ENCODE results near the gene EDAR. TPM values are rescaled to one million over a fixed set of nuclear protein-coding genes. Genes with fewer than 3 reads are reported as not detected.

EDAR gene
- total RNA-seq, 2 donors from 2014 or later, result not detected

- DNase-seq (ENCODE audit: low spot score) (no peak), ATAC-seq (ENCODE audit: insufficient number of reproducible peaks, low FRiP score, low read depth) (no peak)
- no peak for TF ChIP-seq CTCF (IDR thresholded peaks at IDR 0.05)
- H3K9me3 ChIP-seq, result no peaks in the 10 kb centered on the region
- no peaks in the 10 kb centered on the region for H3K27me3 ChIP-seq (replicated peaks; ENCODE audit: insufficient read depth)
- H3K27ac ChIP-seq, result no peak overlapping the region
- H3K4me3 ChIP-seq, result no peak overlapping the region
- no peaks in the 10 kb centered on the region for H3K4me1 ChIP-seq (ENCODE audit: control insufficient read depth in 1 of 2, low read depth in 2 of 2)
- H3K36me3 ChIP-seq, result no peaks in the 10 kb centered on the region
Observed at GRCh38 chr2:108918156-108918874, 70.7 kb downstream of the EDAR start.

GRCh38 chr2:108917526-108917925, 71.5 kb downstream of the EDAR start:
- H3K4me3 ChIP-seq, result no peak overlapping the region
- no peaks in the 10 kb centered on the region for H3K9me3 ChIP-seq
- no peaks in the 10 kb centered on the region for H3K27me3 ChIP-seq (replicated peaks; ENCODE audit: insufficient read depth)
- ATAC-seq (ENCODE audit: insufficient number of reproducible peaks, low FRiP score, low read depth), result no peak
- TF ChIP-seq CTCF (IDR thresholded peaks at IDR 0.05), result no peak
- DNase-seq (ENCODE audit: low spot score), result no peak
- H3K27ac ChIP-seq, result no peak overlapping the region
- no peaks in the 10 kb centered on the region for H3K4me1 ChIP-seq (ENCODE audit: control insufficient read depth in 1 of 2, low read depth in 2 of 2)
- H3K36me3 ChIP-seq, result no peaks in the 10 kb centered on the region

- Histone ChIP-seq H3K36me3 (no peaks in the 10 kb centered on the region), H3K27ac (no peak overlapping the region), H3K27me3 (replicated peaks; ENCODE audit: insufficient read depth) (no peaks in the 10 kb centered on the region), H3K9me3 (no peaks in the 10 kb centered on the region), H3K4me1 (ENCODE audit: control insufficient read depth in 1 of 2, low read depth in 2 of 2) (no peaks in the 10 kb centered on the region), H3K4me3 (no peak overlapping the region)
- no peak for DNase-seq (ENCODE audit: low spot score)
- no peak for TF ChIP-seq CTCF (IDR thresholded peaks at IDR 0.05)
- no peak for ATAC-seq (ENCODE audit: insufficient number of reproducible peaks, low FRiP score, low read depth)
Observed at GRCh38 chr2:108916796-108917421, 72.1 kb downstream of the EDAR start.

- DNase-seq (ENCODE audit: low spot score), result no peak
- Histone ChIP-seq H3K27ac (no peak overlapping the region), H3K4me1 (ENCODE audit: control insufficient read depth in 1 of 2, low read depth in 2 of 2) (no peaks in the 10 kb centered on the region), H3K4me3 (no peak overlapping the region), H3K36me3 (no peaks in the 10 kb centered on the region), H3K27me3 (replicated peaks; ENCODE audit: insufficient read depth) (no peaks in the 10 kb centered on the region), H3K9me3 (no peaks in the 10 kb centered on the region)
- no peak for TF ChIP-seq CTCF (IDR thresholded peaks at IDR 0.05)
- no peak for ATAC-seq (ENCODE audit: insufficient number of reproducible peaks, low FRiP score, low read depth)
Observed at GRCh38 chr2:108916122-108916795, 72.8 kb downstream of the EDAR start.

- ATAC-seq (ENCODE audit: insufficient number of reproducible peaks, low FRiP score, low read depth), result no peak
- H3K4me3 ChIP-seq, result no peak overlapping the region
- no peak for DNase-seq (ENCODE audit: low spot score)
- no peaks in the 10 kb centered on the region for H3K27me3 ChIP-seq (replicated peaks; ENCODE audit: insufficient read depth)
- H3K27ac ChIP-seq, result no peak overlapping the region
- H3K4me1 ChIP-seq (ENCODE audit: control insufficient read depth in 1 of 2, low read depth in 2 of 2), result no peaks in the 10 kb centered on the region
- H3K36me3 ChIP-seq, result no peaks in the 10 kb centered on the region
- no peaks in the 10 kb centered on the region for H3K9me3 ChIP-seq
- TF ChIP-seq CTCF (IDR thresholded peaks at IDR 0.05), result no peak
Observed at GRCh38 chr2:108912629-108912902, 76.5 kb downstream of the EDAR start.

Measured in thoracic aorta (tissue), 2 donors.